GM06990 (cell line): ENCODE data around the gene PLXNA2.

ENCODE experiments used
- DNase-seq: peaks from one replicate; pipeline ENCODE4 v3.0.0-alpha.2; 2011; ENCODE audit not compliant: insufficient read length; ENCODE audit errors: extremely low read depth
- H3K27me3 ChIP-seq: replicated peaks from 2 replicates; pipeline ENCODE4 v1.6.0; 2011; ENCODE audit warnings: low read length; ENCODE audit not compliant: control insufficient read depth, insufficient read depth
- H3K36me3 ChIP-seq: 2 replicates; pipeline ENCODE4 v1.5.1; 2011; ENCODE audit warnings: low read length; ENCODE audit not compliant: control insufficient read depth, insufficient read depth
- H3K4me3 ChIP-seq: replicated peaks from 2 replicates; pipeline ENCODE4 v1.5.1; 2011; ENCODE audit warnings: low read depth, mild to moderate bottlenecking, control low read depth, low read length
- TF ChIP-seq, protein P1 (sequence below): IDR thresholded peaks from 2 replicates; pipeline ENCODE4 v1.5.1; 2011; ENCODE audit warnings: low read length, control low read depth, mild to moderate bottlenecking, inconsistent platforms; ENCODE audit not compliant: insufficient read depth, poor library complexity, severe bottlenecking

Gene PLXNA2

DNA sequence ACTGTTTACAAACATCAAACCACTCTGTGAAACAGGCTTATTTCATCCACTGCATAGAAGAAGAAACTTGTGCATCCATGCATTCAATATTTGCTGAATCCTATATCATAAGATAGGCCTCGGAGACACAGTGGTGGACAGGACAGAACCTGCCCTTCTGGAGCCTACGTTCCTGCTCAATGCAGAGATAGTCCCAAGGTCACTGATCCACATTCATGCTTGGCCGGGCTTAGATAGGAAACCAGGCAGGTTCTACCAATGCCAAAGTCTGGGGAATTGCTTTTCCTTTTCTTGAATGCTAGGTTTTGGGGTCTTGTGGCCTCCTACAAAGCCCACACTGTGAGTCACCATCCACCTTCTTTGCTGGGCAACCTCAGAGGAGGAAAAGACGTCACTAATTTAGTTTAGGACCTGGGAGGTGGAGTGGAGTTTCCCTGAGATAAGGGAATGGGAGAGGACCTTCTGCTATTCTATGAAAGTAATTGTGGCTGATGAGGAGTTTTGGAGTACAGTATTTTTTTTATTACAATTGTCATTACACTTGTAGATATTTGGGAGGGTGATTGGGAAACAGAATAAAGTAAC, 233.6 kb downstream of the PLXNA2 start:
- Histone ChIP-seq H3K36me3 (no peaks in the 10 kb centered on the region), H3K27me3 (no peaks in the 10 kb centered on the region; the same call in none of the 2 replicates), H3K4me3 (no peak overlapping the region)
- DNase-seq = no peak
- TF ChIP-seq, protein P1, sequence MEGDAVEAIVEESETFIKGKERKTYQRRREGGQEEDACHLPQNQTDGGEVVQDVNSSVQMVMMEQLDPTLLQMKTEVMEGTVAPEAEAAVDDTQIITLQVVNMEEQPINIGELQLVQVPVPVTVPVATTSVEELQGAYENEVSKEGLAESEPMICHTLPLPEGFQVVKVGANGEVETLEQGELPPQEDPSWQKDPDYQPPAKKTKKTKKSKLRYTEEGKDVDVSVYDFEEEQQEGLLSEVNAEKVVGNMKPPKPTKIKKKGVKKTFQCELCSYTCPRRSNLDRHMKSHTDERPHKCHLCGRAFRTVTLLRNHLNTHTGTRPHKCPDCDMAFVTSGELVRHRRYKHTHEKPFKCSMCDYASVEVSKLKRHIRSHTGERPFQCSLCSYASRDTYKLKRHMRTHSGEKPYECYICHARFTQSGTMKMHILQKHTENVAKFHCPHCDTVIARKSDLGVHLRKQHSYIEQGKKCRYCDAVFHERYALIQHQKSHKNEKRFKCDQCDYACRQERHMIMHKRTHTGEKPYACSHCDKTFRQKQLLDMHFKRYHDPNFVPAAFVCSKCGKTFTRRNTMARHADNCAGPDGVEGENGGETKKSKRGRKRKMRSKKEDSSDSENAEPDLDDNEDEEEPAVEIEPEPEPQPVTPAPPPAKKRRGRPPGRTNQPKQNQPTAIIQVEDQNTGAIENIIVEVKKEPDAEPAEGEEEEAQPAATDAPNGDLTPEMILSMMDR = no peak

DNA sequence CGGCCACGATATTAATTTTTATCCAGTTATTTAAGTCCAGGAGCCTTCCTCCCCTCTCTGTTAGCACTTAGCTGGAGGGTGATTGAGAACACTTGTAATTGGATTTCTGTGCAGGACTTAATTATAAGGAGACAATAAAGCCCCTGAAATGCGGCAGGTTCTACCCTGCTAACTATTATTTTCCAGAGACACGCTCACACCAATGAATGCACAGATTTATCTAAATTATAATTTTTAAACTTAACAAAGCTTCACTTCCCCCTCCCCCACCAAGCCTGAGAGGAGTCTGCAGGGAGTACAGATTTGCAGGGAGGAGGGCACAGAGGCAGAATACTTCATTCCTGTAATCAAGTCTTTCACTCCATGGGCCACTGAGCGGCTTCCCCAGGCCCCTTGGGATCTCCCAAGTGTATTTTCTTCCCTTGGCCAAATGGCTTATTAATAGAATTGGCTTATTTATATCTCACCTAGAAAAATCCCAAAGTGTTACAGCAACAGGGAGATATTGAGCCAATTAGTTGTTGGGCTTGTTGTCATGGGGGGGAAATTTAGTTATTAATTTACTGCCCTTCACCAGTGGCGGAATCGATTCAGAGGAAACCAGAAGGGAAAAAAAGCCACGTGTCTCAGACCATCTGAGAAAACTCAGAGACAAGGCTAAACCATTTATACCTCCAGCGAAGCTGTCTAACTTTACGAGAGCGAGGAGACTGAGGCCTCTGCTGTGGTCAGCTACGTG, 234.3 kb downstream of the PLXNA2 start:
- Histone ChIP-seq H3K4me3 (no peak overlapping the region), H3K27me3 (no peaks in the 10 kb centered on the region; the same call in 1 of the 2 replicates), H3K36me3 (no peaks in the 10 kb centered on the region)
- TF ChIP-seq, protein P1 = no peak
- DNase-seq = no peak

DNA sequence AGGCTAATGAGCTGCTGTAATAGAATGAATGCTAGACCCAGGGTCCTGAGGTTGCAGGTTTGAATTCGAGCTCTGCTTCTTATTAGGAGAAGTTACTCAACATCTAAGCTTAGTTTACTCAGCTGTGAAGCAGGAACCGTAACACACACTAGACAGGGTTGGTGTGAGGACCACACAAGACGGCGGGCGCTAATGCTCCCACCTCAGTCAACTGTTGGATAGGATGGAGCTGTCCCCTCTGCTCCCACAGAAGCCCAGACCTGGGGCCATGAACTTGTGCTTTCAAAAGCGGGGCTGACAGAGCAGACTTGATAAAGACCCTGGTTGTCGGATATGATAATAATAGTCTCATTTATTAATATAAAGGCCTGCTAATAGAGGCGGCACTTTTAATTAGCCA, 234.9 kb downstream of the PLXNA2 start:
- no peaks in the 10 kb centered on the region; the same call in none of the 2 replicates for H3K27me3 ChIP-seq
- TF ChIP-seq, protein P1 = no peak
- DNase-seq = no peak
- no peaks in the 10 kb centered on the region for H3K36me3 ChIP-seq
- no peak overlapping the region for H3K4me3 ChIP-seq

DNA sequence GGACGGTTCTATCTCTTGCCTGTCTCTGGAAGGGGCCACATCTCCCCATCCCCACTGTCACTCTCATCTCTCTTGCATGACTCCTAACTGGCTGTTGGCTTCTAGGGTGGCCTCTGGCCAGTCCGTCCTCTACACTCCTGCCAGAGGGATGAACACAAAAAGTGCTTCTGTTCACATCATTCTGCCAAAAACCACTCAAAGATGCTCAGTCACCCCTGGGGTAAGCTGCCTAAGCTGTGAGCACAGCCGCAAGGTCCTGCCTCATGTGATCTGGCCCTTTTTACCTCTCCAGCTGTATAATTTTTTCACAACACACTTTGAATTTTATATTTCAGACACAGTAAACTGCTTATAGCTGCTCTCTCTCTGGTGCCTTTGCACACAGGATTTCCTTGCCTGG, 235.7 kb downstream of the PLXNA2 start:
- Histone ChIP-seq H3K27me3 (no peaks in the 10 kb centered on the region; the same call in none of the 2 replicates), H3K4me3 (no peak overlapping the region), H3K36me3 (no peaks in the 10 kb centered on the region)
- DNase-seq = no peak
- TF ChIP-seq, protein P1 = no peak

DNA sequence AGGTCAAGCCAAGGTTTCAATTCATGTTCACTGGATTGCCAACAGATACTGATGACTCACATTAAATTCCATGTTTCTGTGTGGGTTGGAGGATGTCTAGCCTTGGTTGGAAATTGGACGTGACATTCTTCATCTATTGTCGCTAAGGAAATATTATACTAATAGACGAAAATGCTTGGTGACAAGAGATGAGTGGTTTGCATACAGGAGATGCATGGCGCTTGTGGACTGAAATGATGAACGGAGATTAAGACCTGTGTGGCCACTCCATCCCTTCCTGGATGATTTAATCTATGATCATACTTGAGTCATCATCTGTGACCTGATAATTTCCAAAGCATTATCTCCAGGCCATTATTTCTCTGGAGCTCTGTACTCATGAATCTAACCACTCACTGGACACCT, 236.2 kb downstream of the PLXNA2 start:
- no peaks in the 10 kb centered on the region for H3K36me3 ChIP-seq
- H3K4me3 ChIP-seq = no peak overlapping the region
- TF ChIP-seq, protein P1 = no peak
- no peaks in the 10 kb centered on the region; the same call in none of the 2 replicates for H3K27me3 ChIP-seq
- no peak for DNase-seq
